IMR-90 (cell line): ENCODE measurements around the gene SNX33. TPM values are rescaled to one million over a fixed set of nuclear protein-coding genes. Genes with fewer than 3 reads are reported as not detected.
A peak's percentile ranks its signal among the peaks of the same experiment; 100 is the strongest.

Experiments
- MAFK ChIP-seq: IDR thresholded peaks from 2 replicates; pipeline ENCODE4 v1.6.1; 2012; ENCODE audit warnings: low read depth, low read length, improper control_type of control experiment
- polyA plus RNA-seq, 3 experiments: library from polyadenylated mRNA; depleted of rRNA; stranded (reverse); fragments of >200 nt; gene quantifications; 2 replicates each; pipeline ENCODE4 v1.2.3, GENCODE V29; 2012; ENCODE audit warnings: low replicate concordance in 1 of 3
- total RNA-seq: library from RNA; depleted of rRNA; stranded (reverse); fragments of >200 nt; gene quantifications from 2 replicates; pipeline ENCODE4 v1.2.3, GENCODE V29; 2012
- TF ChIP-seq, protein P1 (sequence below): conservative IDR thresholded peaks from 2 replicates; pipeline ENCODE4 v1.5.1; 2012; ENCODE audit warnings: mild to moderate bottlenecking, low read depth, low read length, improper control_type of control experiment

The SNX33 gene
- total and polyA plus RNA-seq, 2 of the 4 experiments (the other 2 are of a cell fraction): 12.7 to 14.6 TPM

DNA sequence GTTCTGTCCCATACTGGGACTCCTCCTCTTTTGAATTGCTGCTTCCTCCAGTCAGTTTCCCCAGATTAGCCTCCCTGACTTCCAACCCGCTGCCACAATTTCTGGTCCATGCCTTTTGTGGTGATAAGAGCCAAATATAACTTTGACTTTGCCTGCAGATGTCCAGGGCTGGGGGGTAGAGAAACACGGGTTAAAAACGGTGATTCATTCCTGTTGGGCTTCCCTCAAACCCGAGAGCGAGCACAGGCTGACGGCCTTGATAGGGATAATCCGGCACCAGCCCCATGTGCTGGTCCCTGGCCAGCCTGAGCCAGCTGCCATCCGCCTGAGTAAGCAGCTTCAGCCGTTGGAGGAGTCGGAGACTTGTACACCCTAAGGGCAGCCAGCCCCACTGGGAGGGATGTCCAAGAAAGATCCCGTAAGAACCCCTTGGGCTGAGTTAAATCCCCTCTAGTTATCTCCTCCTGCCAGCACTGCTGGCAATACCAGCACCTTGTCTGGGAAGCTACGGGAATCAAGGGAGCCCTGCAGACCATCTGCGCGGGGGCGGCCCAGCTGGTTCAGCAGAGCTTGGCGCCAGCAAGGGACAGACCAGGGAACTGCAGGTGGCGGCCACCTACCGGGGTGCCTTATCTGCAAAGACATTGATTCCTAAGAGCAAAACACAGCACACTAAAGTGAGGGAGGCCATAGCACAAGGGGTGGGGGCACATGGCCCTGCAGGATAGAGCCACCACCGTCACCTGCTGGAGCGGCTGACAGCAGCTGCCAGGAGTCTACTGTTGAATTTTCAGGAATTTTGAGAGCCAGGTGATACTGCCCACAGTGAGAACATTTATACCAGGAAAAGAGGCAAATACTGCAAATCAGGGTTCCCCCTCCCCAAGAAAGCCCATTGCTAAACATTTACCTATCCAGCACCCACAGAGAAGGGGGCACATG is 46.8 kb downstream of the SNX33 start (continued):
- TF ChIP-seq, protein P1, sequence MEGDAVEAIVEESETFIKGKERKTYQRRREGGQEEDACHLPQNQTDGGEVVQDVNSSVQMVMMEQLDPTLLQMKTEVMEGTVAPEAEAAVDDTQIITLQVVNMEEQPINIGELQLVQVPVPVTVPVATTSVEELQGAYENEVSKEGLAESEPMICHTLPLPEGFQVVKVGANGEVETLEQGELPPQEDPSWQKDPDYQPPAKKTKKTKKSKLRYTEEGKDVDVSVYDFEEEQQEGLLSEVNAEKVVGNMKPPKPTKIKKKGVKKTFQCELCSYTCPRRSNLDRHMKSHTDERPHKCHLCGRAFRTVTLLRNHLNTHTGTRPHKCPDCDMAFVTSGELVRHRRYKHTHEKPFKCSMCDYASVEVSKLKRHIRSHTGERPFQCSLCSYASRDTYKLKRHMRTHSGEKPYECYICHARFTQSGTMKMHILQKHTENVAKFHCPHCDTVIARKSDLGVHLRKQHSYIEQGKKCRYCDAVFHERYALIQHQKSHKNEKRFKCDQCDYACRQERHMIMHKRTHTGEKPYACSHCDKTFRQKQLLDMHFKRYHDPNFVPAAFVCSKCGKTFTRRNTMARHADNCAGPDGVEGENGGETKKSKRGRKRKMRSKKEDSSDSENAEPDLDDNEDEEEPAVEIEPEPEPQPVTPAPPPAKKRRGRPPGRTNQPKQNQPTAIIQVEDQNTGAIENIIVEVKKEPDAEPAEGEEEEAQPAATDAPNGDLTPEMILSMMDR: peak; percentile 36
- peak; percentile 78 for TF ChIP-seq MAFK
